Stomach (tissue), 4 donors: ENCODE data around the gene LNPEP.

Source experiments
- CTCF ChIP-seq, 7 experiments: fragments of 450-650 bp in 4 of 7; fragments of 200-600 bp in 3 of 7; sonication (generic) in 3 of 7; IDR thresholded peaks; one replicate each; pipeline ENCODE4 v1.5.1; 2016 to 2019; ENCODE audit warnings: antibody characterized with exemption in 7 of 7, control low read depth in 2 of 7, mild to moderate bottlenecking in 1 of 7
- EP300 ChIP-seq: sonication (generic); formaldehyde crosslinking; IDR thresholded peaks from one replicate; pipeline ENCODE4 v1.6.1; 2017; ENCODE audit warnings: antibody characterized with exemption
- POLR2A ChIP-seq, 4 donors: fragments of 450-650 bp; IDR thresholded peaks; one replicate each; pipeline ENCODE4 v1.6.1; 2016; ENCODE audit warnings: antibody characterized with exemption in 4 of 4, control low read depth in 2 of 4, mild to moderate bottlenecking in 1 of 4, moderate library complexity in 1 of 4
- POLR2AphosphoS5 ChIP-seq, 3 donors: sonication (generic); formaldehyde crosslinking; IDR thresholded peaks; one replicate each; pipeline ENCODE4 v1.6.1; 2016; ENCODE audit warnings: antibody characterized with exemption in 3 of 3

DNA sequence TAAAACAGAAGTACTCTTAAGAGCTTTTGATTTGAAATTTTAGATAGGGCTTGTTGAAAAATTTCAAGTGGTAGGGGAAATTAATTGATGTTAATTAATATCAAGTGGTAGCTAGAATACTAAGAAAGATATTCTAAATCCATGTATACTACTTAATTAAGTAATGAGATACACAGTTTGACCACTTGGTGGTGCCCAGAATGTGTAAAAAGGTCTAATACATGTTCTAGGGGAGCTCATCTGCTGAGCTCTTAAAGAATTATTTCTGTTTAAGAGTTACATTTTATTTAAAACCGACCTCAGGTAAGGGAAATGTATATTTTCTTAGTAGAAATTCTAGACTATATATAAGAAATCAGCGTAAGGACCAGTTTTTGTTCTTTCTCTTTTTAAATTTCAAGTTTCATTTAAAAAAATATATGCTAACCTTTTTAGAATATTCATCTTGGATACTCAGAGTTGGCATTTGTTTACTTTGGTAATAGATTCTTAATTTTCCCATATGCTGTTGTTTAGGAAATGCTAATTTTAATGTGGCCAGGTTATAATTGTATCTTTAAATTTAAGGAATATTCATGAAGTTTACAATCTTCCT, 61.5 kb downstream of the LNPEP start:
- TF ChIP-seq CTCF (IDR thresholded peaks at IDR 0.05): peak in 3 of 7 experiments; percentile 7 to 35 (median 16)
- TF ChIP-seq POLR2AphosphoS5 (IDR thresholded peaks at IDR 0.05): no peak
- TF ChIP-seq POLR2A (IDR thresholded peaks at IDR 0.05): no peak
- no peak for TF ChIP-seq EP300
